CD4-positive, alpha-beta T cell treated with Interleukin-6 for 4 hours (primary cell): ENCODE measurements around the gene ZNF483.
A peak's percentile ranks its signal among the peaks of the same experiment; 100 is the strongest.
"Not testable (repeated sequence)": the region's sequence is repeated elsewhere in the genome, so short reads cannot be mapped to it uniquely, and the experiment has no call there.

Experiments
- DNase-seq: peaks from one replicate; pipeline ENCODE4 v3.0.0-alpha.2; 2020; ENCODE audit warnings: mixed read lengths

Gene ZNF483

DNA sequence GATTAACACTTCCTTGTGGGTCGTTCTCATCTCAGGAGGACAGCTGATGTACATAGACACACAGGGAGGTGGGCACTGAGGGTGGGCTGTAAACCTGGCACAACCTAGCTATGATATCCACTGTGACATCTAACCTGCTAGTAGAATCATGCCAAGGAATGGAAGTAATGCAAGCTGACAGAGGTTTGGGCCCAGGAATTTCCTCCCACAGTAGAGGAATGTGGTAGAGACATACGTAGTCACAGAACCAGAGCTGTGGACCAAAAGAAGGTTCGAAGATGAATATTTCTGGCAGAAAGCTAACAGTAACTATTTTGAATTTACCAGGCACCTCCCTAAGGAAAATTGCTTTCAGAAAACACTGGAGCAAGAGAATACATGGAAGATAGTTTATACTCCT, 90.9 kb downstream of the ZNF483 start:
- no peak for DNase-seq

DNA sequence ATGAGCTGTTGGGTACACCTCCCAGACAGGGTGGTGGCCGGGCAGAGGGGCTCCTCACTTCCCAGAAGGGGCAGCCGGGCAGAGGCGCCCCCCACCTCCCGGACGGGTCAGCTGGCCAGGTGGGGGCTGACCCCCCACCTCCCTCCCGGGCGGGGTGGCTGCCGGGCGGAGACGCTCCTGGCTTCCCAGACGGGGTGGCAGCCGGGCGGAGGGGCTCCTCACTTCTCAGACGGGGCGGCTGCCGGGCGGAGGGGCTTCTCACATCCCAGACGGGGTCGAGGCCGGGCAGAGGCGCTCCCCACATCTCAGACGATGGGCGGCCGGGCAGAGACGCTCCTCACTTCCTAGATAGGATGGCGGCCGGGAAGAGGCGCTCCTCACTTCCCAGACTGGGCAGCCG, 92.4 kb downstream of the ZNF483 start:
- not testable (repeated sequence) for DNase-seq

- peak; percentile 34 for DNase-seq
Observed at GRCh38 chr9:111621895-111622480, 97.0 kb downstream of the ZNF483 start.

- DNase-seq, result no peak
Observed at GRCh38 chr9:111622626-111623025, 97.6 kb downstream of the ZNF483 start.
